Left lung (tissue), 10 donors: Measurements from ENCODE around the gene YJEFN3. TPM values are rescaled to one million over a fixed set of nuclear protein-coding genes. Genes with fewer than 3 reads are reported as not detected.
A peak's percentile ranks its signal among the peaks of the same experiment; 100 is the strongest.

Source experiments
- ATAC-seq: fragments of 200-7000 bp; cut with Tn5 transposase; one replicate; pipeline ENCODE4 v1.9.1; 2020; ENCODE audit warnings: moderate library complexity
- DNase-seq, 4 donors: peaks; one replicate each; pipeline ENCODE4 v3.0.0-alpha.2; 2013 to 2020
- H3K27ac ChIP-seq, 2 donors: fragments of 200-600 bp; sonication (generic) in 1 of 2; one replicate each; pipeline versions ENCODE4 v1.5.0 to v1.8.0; 2020 to 2021
- H3K27me3 ChIP-seq, 2 donors: fragments of 200-600 bp; sonication (generic) in 1 of 2; one replicate each; pipeline versions ENCODE4 v1.5.0 to v1.8.0; 2020 to 2021
- H3K36me3 ChIP-seq, 2 donors: fragments of 200-600 bp; sonication (generic) in 1 of 2; one replicate each; pipeline versions ENCODE4 v1.5.0 to v1.8.0; 2020 to 2021
- H3K4me1 ChIP-seq, 2 donors: fragments of 200-600 bp; one replicate each; pipeline ENCODE4 v1.8.0; 2021
- H3K4me3 ChIP-seq, 2 donors: fragments of 200-600 bp; sonication (generic) in 1 of 2; one replicate each; pipeline versions ENCODE4 v1.5.0 to v1.8.0; 2020 to 2021; ENCODE audit warnings: mild to moderate bottlenecking in 1 of 2
- H3K9me3 ChIP-seq, 2 donors: fragments of 200-600 bp; sonication (generic) in 1 of 2; one replicate each; pipeline versions ENCODE4 v1.5.0 to v1.8.0; 2020 to 2021
- intact Hi-C, 2 donors: fragments of 100-400 bp; cut with DNase I; formaldehyde crosslinking; loops; one replicate each; pipeline versions ENCODE4 v1.11.2 to v1.14.2; 2022
- polyA plus RNA-seq, 6 donors: library from polyadenylated mRNA; unstranded; fragments of 120-200 nt; gene quantifications; one replicate each; pipeline ENCODE4 v1.2.1, GENCODE V29; 2013; ENCODE audit not compliant: insufficient read length in 6 of 6
- total RNA-seq, 2 donors: library from RNA; stranded (reverse); fragmentation: NEBNext Ultra II Directional; extraction: Animal tissue kit (Norgen Biotek cat#: 25700); gene quantifications; one replicate each; pipeline ENCODE4 v1.2.1, GENCODE V29; 2021
- TF ChIP-seq, protein P1 (sequence below), 2 donors: fragments of 200-600 bp; sonication (generic) in 1 of 2; IDR thresholded peaks; one replicate each; pipeline versions ENCODE4 v1.5.0 to v1.8.0; 2021; ENCODE audit warnings: antibody characterized with exemption in 2 of 2
- donor health status: DM: no; HTN: yes; CAD: no.
- donor health status: DM: no; HTN: no; CAD: no.

YJEFN3 gene
- total and polyA plus RNA-seq, 8 donors: 2.7 to 13.6 (median 11.0) TPM

DNA sequence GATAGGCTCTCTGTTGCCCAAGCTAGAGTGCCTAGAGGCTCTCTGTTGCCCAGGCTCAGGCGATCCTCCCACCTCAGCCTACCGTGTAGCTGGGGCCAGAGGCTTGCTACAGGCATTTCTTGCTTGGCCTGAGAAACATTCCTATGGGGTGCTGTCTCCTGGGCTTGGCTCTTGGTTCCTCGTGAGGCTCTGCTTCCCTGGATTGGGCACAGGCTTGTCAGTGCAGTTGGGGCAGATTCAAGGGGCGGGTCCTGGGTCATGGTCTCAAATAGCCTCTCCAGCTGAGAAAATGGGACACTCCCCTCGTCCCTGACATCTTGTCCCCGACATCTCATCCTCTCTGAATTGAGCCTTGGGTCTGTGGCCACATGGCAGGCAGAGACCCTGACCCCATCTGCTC lies 18.3 kb upstream of the YJEFN3 start:
- H3K27ac ChIP-seq: no peak overlapping the region
- no peak for DNase-seq
- TF ChIP-seq, protein P1, sequence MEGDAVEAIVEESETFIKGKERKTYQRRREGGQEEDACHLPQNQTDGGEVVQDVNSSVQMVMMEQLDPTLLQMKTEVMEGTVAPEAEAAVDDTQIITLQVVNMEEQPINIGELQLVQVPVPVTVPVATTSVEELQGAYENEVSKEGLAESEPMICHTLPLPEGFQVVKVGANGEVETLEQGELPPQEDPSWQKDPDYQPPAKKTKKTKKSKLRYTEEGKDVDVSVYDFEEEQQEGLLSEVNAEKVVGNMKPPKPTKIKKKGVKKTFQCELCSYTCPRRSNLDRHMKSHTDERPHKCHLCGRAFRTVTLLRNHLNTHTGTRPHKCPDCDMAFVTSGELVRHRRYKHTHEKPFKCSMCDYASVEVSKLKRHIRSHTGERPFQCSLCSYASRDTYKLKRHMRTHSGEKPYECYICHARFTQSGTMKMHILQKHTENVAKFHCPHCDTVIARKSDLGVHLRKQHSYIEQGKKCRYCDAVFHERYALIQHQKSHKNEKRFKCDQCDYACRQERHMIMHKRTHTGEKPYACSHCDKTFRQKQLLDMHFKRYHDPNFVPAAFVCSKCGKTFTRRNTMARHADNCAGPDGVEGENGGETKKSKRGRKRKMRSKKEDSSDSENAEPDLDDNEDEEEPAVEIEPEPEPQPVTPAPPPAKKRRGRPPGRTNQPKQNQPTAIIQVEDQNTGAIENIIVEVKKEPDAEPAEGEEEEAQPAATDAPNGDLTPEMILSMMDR (IDR thresholded peaks at IDR 0.05): no peak
- H3K27me3 ChIP-seq: no peaks in the 10 kb centered on the region
- intact Hi-C loops: no loop called here
- H3K4me3 ChIP-seq: no peak overlapping the region
- H3K36me3 ChIP-seq: peaks cover 0 to 30% of the 10 kb centered on the region in 2 donors
- H3K9me3 ChIP-seq: peaks cover 0 to 8% of the 10 kb centered on the region in 2 donors
- H3K4me1 ChIP-seq: peaks cover 0 to 5% of the 10 kb centered on the region in 2 donors
- no peak for ATAC-seq

DNA sequence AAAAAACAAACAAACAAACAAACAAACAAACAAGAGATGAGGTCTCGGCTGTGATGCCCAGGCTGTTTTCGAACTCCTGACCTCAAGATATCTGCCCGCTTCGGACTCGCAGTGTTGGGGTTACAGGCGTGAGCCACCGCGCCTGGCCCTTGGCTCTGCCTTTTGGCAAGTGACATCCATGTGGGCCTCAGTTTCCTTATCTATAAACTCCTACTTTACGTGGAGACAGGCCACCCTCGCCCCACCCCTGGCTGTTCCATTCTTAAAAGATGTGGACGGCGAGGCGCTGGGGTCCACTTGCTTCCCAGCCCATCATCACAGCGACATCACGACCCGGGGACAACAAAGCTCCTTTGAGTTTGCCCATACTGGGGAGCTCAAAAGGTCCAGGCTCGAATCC lies 15.0 kb upstream of the YJEFN3 start:
- no peak for DNase-seq
- Histone ChIP-seq H3K9me3 (peaks cover 0 to 8% of the 10 kb centered on the region in 2 donors), H3K27me3 (no peaks in the 10 kb centered on the region), H3K4me1 (peaks cover 8 to 31% of the 10 kb centered on the region in 2 donors), H3K27ac (no peak overlapping the region), H3K36me3 (no peaks in the 10 kb centered on the region), H3K4me3 (no peak overlapping the region)
- intact Hi-C loops: no loop called here
- TF ChIP-seq, protein P1 (IDR thresholded peaks at IDR 0.05): no peak
- ATAC-seq: no peak

DNA sequence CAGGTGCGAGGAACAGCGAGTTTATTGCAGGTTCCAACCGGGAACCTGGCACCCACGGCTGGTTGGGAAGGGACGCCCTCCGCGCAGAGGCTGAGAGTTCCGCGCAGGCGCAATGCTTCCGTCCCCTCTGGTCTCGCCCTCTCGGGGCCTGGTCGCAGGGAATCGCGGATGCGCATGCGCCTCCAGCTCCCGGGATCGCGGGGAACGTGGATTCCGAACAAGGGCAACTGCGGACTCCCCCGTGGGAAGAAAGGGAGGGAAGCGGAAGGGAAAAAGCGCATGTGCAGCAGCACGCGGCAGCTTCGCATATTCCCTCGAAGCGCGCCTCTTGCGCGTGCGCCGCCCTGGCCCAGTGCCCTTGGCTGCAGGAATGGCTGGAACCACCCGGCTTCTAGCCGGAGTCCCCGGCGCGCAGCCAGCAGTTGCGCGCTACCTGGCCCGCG lies 14.5 kb upstream of the YJEFN3 start:
- DNase-seq: peak; percentile 67 to 89 (median 81)
- Histone ChIP-seq H3K4me3 (no peak overlapping the region), H3K36me3 (peaks cover 0 to 4% of the 10 kb centered on the region in 2 donors), H3K9me3 (peaks cover 0 to 8% of the 10 kb centered on the region in 2 donors), H3K27ac (no peak overlapping the region), H3K4me1 (peaks cover 8 to 33% of the 10 kb centered on the region in 2 donors), H3K27me3 (no peaks in the 10 kb centered on the region)
- TF ChIP-seq, protein P1 (IDR thresholded peaks at IDR 0.05): no peak
- ATAC-seq: peak; percentile 19
- intact Hi-C loops: no loop called here

DNA sequence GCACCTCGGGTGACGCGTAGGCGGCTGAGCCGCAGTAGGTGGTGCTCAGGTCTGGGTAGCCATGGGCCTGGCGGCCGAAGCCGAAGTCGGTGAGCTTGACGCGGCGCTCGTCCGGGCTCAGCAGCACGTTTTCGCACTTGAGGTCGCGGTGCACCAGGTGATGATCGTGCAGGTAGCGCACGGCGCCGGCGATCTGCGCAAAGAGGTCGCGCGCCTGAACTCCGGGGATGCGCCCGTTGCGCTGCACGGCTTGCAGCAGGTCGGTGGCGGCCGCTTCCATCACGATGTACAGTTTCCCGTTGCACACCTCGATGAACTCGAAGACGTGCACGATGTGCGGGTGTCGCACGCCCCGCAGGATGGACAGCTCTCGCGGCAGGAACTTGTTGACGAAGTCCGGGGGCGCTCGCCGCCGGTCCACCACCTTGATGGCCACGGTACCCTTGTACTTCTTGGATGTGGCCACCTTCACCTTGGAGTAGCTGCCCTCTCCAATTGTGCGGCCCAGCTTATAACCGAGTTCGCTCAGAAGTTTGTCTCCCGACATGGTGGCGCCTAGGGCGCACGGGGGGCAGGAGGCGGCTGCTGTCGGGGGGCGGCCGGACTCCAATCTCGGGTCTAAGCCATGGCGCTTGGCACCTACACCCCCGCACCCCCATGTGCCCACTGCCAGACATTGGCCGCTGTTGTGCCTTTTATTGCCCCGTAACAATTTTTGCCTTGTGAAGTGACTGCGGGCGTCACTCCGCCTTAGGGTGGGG lies 13.7 kb upstream of the YJEFN3 start, which contains the start of gene TSSK6:
Gene TSSK6, minus strand, starts transcription at position 668 of the 761 bp plus-strand sequence. Its CDS starts 121 bp downstream, at position 547.
- H3K4me3 ChIP-seq: peak within 1 kb of the TSS; percentile 93 to 96
- ATAC-seq (no peak), DNase-seq (peak in 1 of 4 donors; percentile 81)
- intact Hi-C loops: no loop called here
- TF ChIP-seq, protein P1 (IDR thresholded peaks at IDR 0.05): no peak
- peaks cover 8 to 34% of the 10 kb centered on the region in 2 donors for H3K4me1 ChIP-seq
- no peaks in the 10 kb centered on the region for H3K27me3 ChIP-seq
- H3K27ac ChIP-seq: peak within 1 kb of the TSS; percentile 82 to 88
- peaks cover 0 to 8% of the 10 kb centered on the region in 2 donors for H3K9me3 ChIP-seq
- peaks cover 0 to 13% of the 10 kb centered on the region in 2 donors for H3K36me3 ChIP-seq
